ENCODE results near the gene PROZ.

The PROZ gene

DNA sequence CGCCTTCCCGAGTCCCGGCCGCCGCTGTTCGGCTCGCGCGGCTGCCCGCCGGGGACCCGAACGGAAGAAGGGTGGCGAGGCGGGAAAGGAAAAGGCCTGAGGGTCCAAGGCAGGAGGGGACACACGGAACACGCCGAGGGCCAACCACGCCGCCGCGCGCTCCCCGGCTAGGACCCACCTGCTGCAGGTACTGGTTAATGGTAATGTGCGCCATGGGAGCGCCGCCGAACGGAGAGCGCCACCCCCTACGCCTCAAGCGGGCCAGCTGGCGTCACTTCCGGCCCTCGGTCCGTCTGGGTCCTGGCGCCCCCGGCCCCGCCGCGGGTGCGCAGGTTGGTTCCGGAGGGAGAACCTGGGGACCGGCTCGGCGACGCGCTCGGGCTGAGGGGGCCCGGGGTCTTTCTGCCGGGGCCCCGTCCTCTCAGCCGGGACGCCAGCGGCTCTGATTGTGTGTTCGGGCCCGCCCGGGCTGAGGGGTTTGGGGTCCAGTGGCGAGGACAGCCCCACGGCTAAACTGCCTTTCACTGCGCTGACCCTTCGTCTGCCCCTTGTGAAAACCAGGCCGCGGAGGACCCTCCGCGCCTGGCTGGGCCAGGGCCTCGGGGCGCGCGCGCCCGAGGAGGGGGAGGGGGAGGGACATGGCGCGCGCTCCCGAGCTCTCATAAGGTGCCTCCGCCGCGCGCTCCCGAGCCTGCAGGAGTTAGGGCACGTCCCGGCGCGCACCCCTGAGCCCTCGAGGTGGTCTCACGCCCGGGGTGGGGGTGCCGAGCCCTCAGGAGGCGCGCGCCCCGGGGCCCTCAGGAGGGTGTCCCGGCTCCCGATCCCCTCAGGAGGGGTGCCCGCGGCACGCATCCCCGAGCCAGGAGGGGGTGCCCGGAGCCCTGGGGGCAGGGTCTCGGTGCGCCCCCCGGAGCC, 50.2 kb downstream of the PROZ start, which contains the start of gene PCID2:
Gene PCID2, minus strand, starts transcription at position 249 of the 915 bp plus-strand sequence. Its CDS starts 35 bp downstream, at position 214.
- peak; percentile 90 for DNase-seq

DNA sequence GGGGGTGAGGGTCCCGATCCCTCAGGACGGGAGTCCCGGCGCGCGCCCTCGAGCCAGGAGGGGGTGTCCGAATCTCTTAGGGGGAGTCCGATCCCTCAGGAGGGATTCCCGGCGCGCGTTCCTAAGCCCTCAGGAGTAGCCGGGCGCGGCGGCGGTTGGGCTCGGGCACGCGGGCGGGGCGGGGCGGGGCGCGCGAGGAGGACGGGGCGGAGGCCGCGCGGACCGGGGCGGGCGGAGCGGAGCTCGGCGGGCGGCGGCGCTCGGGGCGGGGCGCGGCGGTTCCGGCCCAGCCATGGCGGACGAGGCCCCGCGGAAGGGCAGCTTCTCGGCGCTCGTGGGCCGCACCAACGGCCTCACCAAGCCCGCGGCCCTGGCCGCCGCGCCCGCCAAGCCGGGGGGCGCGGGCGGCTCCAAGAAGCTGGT, 50.9 kb downstream of the PROZ start, which contains the start of gene CUL4A:
Gene CUL4A, plus strand, starts transcription at position 278 of the 423 bp plus-strand sequence. Its CDS starts 15 bp downstream, at position 293.
- peak; percentile 61 for DNase-seq

DNA sequence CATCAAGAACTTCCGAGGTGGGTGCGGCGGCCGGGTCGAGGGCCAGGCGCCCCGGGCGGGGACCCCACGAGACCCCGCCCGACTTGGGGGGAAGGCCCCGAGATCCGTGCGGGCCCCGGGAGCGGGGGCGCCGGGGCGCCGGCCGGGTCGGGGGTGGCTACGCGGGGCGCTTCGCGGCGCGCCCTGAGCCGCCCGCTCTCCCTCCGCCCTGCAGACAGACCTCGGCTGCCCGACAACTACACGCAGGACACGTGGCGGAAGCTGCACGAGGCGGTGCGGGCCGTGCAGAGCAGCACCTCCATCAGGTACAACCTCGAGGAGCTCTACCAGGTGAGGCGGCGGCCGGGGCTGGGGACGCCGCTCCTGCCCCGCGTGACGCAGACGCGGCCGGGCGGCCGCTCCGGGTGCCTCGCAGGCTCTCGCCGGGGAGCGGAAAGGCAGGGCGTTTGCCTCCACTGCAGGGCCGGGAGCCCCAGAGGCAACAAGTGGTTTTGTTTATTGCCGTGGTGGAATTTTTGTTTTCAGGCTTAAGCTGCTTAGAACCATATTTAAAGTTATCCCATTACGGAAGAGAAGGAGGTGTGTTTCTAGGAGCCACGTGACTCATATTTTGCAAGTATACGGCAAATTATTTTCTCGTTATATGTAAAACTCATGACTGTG, 51.4 kb downstream of the PROZ start:
- DNase-seq = peak; percentile 87

DNA sequence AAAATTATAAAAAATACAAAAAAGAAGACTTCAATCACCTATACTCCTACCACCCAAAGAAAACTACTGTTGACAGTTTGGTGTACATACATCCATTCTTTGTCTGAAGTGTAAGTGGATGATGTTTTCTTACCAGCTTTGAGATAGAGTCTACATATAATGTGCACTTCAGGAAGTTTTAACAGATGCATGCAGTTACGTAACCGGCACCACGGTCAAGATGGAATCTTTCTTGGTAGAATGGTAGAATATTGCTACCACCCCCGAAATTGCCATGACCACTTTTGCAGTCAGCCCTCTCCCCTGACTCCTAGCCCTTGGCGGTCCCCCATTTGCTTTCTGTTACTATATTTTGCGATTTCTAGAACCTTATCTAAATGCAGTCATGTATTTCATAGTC, 52.4 kb downstream of the PROZ start:
- DNase-seq = no peak

DNA sequence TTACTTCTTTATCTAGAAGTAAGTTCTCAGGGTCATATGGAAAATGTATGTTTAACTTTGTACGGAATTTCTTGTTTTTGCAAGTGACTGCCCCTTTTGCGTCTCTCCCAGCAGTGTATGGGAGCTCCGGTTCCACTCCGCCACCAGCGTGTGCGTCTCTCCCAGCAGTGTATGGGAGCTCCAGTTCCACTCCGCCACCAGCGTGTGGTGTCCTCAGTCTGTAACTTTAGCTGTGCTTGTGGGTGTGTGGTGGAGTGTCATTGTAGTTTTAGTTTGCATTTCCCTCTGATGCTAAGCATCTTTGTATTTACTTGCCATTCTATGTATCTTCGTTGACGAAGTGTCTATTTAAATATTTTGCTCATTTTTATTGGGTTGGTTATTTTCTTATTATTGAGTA, 53.3 kb downstream of the PROZ start:
- DNase-seq = no peak

DNA sequence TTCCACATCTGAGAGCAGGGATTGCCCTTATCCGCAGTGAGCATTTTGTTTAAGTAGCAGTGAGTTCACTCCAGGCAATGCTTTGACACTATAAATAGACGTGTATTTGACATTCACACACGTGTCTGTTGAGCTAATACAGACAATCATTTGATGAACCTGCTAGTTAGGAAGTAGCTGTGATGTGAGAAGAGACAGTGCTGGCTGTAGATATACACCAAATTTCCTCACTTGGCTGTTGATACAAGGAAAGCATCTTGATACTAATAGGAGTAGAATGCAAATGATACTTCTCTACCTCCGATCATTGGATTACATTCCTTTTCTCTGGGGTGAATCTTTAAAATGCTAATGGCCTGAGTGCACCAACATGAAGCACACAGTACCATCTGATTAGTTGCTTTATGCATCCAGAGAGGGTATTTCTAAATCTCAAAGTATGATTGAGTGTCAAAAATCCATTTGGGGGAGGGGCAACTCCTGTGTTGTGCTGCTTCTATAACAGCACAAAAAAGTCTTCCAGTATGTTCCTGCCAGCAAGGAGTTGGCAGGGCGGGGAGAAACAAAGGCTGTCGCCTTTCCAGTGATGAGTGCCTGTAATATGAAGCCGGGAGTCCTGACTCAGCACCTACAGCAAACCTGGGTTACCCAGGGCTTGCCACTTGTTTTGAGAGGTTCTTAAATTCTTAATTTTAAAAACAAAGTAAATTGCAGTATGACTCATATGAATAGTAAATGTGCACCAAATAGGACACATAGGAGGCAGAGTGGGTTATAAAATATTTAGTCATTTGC, 58.0 kb downstream of the PROZ start:
- no peak for DNase-seq

DNA sequence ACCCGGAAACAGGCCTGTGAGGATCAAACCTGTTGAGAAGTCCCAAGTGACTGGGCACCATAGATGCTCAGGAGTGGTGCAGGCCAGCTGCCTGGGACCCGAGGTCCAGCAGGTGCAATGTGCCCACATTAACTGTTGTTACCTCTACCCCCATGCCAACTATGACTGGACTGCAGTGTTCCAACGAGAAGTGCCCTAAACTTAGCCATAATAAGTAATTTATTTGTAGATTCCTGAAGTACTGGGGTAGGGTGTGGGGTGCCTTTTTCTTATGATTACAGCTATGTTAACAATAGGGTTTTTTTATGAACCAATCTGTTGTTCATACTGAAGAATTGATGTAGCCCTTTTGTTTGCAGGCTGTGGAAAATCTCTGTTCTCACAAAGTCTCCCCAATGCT, 60.1 kb downstream of the PROZ start:
- DNase-seq = no peak

DNA sequence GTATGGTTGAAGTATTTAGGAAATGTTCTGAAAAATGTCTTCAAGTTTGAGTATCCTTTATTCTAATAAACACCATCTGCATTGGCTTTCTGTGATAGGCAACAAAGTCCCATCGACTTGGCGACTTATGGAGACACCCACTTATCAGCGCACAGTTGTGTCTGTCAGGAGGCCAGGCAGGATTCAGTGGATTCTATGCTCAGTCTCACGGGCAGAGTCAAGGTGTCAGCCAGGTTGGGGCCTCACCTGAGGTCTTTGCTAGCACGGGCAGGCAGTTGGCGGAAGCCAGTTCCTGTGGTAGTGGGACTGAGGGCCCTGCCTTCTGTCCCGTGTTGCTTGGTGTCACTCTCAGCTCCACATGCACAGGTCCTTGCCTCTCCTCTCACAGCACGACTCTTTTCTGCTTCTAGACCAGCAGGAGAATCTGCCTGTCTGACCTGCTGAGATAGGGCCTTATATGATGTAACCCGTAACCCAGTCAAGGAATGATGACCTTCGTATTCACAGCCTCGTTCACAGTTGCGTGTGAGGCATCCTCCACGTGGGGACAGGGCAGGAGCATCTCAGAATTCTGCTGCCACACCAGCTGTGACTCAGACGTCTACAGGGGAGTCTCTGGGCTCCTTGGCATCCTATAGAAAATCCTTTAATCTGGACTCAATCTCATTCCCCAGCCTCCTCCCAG, 61.0 kb downstream of the PROZ start:
- no peak for DNase-seq

DNA sequence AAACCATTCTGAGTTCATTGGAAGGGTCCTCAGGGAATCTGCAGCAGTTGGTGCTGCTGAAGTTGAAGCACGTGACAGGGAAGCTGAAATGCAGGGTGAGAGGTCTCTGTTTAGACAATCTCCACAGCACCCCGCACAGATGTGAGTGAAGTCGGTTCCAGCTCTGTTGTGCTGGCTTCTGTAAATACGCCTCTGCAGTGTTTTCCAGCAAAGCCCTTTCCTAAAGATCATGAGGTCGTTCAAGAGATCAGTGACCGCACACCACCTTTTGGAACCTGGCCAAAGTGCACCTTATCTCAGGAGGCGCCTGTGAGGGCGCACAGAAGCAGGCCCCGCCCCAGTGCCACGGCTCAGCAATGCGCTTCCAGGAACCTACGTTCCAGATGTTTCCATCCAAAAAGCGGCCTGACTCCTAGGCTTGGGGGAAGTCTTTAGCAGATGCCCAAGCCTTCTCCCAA, 61.7 kb downstream of the PROZ start:
- no peak for DNase-seq

DNA sequence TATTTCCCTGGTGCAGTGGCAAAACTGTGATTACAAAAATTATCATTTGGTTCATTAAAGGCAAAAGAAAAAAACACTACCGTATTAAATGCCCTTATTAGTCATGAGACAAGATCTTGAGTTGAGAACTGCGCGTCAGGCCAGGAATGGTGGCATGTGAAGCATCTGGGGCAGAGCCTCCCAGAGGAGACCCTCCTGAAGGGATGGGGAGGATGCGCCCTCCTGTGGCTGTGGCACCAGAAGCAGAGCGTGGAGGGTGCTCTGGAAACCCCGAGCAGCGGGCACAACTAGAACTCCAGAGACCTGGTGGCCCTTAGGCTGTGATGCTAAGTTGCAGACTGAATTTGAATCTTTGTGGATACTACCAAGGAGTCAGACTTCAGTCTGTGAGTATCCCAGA, 62.4 kb downstream of the PROZ start:
- no peak for DNase-seq

Data from central memory CD4-positive, alpha-beta T cell (primary cell).